ACC112 (cell line): Measurements from ENCODE around the gene GSTA2.
"Not testable (repeated sequence)": the region's sequence is repeated elsewhere in the genome, so short reads cannot be mapped to it uniquely, and the experiment has no call there.

ENCODE experiments used
- H2AFZ ChIP-seq: fragments of 200-600 bp; sonication (generic); one replicate; pipeline ENCODE4 v1.6.0; 2017; ENCODE audit warnings: antibody characterized with exemption, low read length; ENCODE audit not compliant: unreplicated experiment
- H3K27ac ChIP-seq: fragments of 200-600 bp; sonication (generic); 2 replicates; pipeline ENCODE4 v1.5.1; 2014; ENCODE audit warnings: low read depth, mild to moderate bottlenecking, antibody characterized with exemption, low read length, moderate library complexity
- H3K27me3 ChIP-seq: fragments of 200-600 bp; sonication (generic); 2 replicates; pipeline ENCODE4 v1.6.1; 2014; ENCODE audit warnings: mild to moderate bottlenecking, antibody characterized with exemption, low read length, moderate library complexity, mixed read lengths; ENCODE audit not compliant: insufficient read depth
- H3K36me3 ChIP-seq: fragments of 200-600 bp; sonication (generic); 2 replicates; pipeline ENCODE4 v1.6.1; 2016; ENCODE audit warnings: mild to moderate bottlenecking, antibody characterized with exemption, low read length, moderate library complexity, mixed read lengths; ENCODE audit not compliant: insufficient read depth
- H3K4me1 ChIP-seq: fragments of 200-600 bp; sonication (generic); one replicate; pipeline ENCODE4 v1.6.1; 2016; ENCODE audit warnings: low read length, mixed read lengths; ENCODE audit not compliant: insufficient read depth, unreplicated experiment, control insufficient read depth
- H3K4me3 ChIP-seq: fragments of 200-600 bp; sonication (generic); 2 replicates; pipeline ENCODE4 v1.5.1; 2014; ENCODE audit warnings: mild to moderate bottlenecking, low read depth, low read length
- H3K79me2 ChIP-seq: fragments of 200-600 bp; sonication (generic); one replicate; pipeline ENCODE4 v1.6.0; 2016; ENCODE audit warnings: low read length; ENCODE audit not compliant: control insufficient read depth, unreplicated experiment, insufficient read depth

Gene GSTA2

DNA sequence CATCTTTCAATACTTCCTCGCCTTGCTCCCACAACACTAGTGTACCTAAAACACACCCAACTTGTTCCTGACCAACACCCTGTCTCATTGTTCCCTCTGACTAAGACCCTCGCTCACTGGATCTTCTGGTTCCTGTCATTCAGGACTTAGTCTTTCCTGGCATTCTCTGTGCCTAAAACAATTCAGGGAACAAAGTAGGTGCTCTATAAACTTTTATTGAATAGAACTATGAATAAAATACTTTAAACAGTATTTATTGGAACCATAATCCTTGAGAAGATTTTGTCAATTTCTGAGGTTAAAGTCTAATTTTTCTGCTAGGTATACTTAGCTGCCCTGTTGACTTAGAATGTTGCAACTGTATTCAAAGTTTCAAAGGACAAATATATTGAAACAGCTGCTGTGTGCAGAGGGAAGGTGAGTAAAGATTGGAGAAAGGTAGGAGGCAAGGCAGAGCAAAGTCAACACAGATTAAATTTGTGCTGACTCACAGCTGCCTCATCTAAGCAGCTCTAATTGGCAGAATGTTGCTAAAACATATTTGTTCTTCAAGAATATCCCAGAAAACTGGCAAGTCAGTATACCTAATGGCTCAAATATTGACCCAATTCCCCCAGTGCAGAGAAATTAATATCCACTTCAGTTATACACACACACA lies 37.6 kb downstream of the GSTA2 start:
- Histone ChIP-seq H3K4me3 (no peak overlapping the region), H3K27me3 (no peaks in the 10 kb centered on the region), H3K36me3 (no peaks in the 10 kb centered on the region), H3K4me1 (peaks cover 20% of the 10 kb centered on the region), H3K79me2 (no peaks in the 10 kb centered on the region), H2AFZ (peak overlapping the region; percentile 28), H3K27ac (peak overlapping the region; percentile 35)

DNA sequence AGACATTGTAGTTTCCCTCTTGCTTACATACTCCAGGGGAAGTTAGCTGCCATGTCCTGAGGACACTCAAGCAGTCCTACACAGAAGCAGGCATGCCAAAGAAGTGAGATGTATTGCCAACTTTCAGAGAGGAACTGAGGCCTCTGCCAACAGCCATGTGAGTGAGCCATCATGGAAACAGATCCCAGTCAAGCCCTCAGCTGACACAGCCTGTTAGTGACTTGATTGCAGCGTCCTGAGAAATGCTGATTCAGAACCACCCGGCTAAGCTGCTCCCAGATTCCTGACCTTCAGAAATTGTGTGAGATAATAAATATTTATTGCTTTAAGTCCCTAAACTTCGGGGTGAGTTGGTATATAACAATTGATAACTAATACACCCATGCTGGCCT lies 38.1 kb downstream of the GSTA2 start:
- Histone ChIP-seq H3K79me2 (no peaks in the 10 kb centered on the region), H3K27me3 (no peaks in the 10 kb centered on the region), H3K4me1 (peaks cover 20% of the 10 kb centered on the region), H3K36me3 (no peaks in the 10 kb centered on the region), H3K27ac (peak overlapping the region; percentile 35), H3K4me3 (no peak overlapping the region), H2AFZ (peak overlapping the region; percentile 28)

GRCh38 chr6:52724406-52725121 lies 38.7 kb downstream of the GSTA2 start:
- H3K27ac ChIP-seq, result peak overlapping the region; percentile 35; the same call in 1 of the 2 replicates
- H3K36me3 ChIP-seq, result no peaks in the 10 kb centered on the region
- peak overlapping the region; percentile 28 for H2AFZ ChIP-seq
- peaks cover 20% of the 10 kb centered on the region for H3K4me1 ChIP-seq
- H3K4me3 ChIP-seq, result no peak overlapping the region
- H3K79me2 ChIP-seq, result no peaks in the 10 kb centered on the region
- no peaks in the 10 kb centered on the region for H3K27me3 ChIP-seq

- H2AFZ ChIP-seq, result no peak overlapping the region
- no peak overlapping the region for H3K4me3 ChIP-seq
- H3K36me3 ChIP-seq, result no peaks in the 10 kb centered on the region
- H3K27me3 ChIP-seq, result no peaks in the 10 kb centered on the region
- peaks cover 20% of the 10 kb centered on the region for H3K4me1 ChIP-seq
- H3K79me2 ChIP-seq, result no peaks in the 10 kb centered on the region
- peak overlapping the region; percentile 35; the same call in 1 of the 2 replicates for H3K27ac ChIP-seq
Measured at GRCh38 chr6:52724042-52724405, 39.3 kb downstream of the GSTA2 start.

DNA sequence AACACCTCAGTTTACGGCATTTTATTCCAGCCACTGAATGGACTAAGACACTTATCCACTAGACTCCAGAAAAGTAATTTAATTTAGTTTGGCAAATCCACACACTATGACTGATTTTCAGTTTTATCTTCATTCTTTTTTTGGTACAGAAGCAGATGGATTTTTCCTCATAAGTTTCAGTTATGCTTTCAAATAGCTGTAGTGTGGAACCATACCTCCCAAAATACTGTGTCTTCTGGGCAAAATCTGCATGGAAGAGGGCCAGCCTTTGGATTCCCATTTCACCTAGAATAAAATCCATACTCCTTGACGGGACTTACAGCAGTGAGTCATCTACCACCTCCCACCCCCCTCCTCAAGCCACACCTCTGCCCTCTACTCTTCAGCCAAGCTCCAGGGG lies 43.0 kb downstream of the GSTA2 start:
- Histone ChIP-seq H3K79me2 (no peaks in the 10 kb centered on the region), H3K27ac (no peak overlapping the region)

GRCh38 chr6:52718550-52718949 lies 44.7 kb downstream of the GSTA2 start:
- H3K4me1 ChIP-seq, result no peaks in the 10 kb centered on the region
- peaks cover 3% of the 10 kb centered on the region; the same call in 1 of the 2 replicates for H3K27me3 ChIP-seq
- H2AFZ ChIP-seq, result no peak overlapping the region
- no peaks in the 10 kb centered on the region for H3K79me2 ChIP-seq
- no peaks in the 10 kb centered on the region for H3K36me3 ChIP-seq
- H3K27ac ChIP-seq, result no peak overlapping the region
- no peak overlapping the region for H3K4me3 ChIP-seq

More for the DNA sequence above, 43.0 kb downstream of the GSTA2 start:
- Histone ChIP-seq H3K36me3 (no peaks in the 10 kb centered on the region), H3K4me1 (peaks cover 13% of the 10 kb centered on the region), H3K4me3 (no peak overlapping the region), H3K27me3 (peaks cover 3% of the 10 kb centered on the region; the same call in 1 of the 2 replicates), H2AFZ (no peak overlapping the region)

DNA sequence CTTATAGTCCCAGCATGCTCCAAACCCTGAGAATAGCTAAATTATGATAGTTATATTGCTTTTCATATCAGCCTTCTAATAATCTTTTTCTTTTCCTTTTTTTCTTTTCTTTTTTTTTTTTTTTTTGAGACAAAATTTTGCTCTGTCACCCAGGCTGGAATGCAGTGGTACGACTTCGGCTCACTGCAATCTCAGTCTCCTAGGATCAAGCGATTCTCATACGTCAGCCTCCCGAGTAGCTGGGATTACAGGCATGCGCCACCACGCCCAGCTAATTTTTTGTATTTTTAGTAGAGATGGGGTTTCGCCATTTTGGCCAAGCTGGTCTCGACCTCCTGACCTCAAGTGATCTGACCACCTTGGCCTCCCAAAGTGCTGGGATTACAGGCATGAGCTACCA lies 48.5 kb downstream of the GSTA2 start:
- not testable (repeated sequence) for H3K27ac ChIP-seq, H3K79me2 ChIP-seq, H2AFZ ChIP-seq, H3K4me1 ChIP-seq, H3K4me3 ChIP-seq, H3K36me3 ChIP-seq, H3K27me3 ChIP-seq

DNA sequence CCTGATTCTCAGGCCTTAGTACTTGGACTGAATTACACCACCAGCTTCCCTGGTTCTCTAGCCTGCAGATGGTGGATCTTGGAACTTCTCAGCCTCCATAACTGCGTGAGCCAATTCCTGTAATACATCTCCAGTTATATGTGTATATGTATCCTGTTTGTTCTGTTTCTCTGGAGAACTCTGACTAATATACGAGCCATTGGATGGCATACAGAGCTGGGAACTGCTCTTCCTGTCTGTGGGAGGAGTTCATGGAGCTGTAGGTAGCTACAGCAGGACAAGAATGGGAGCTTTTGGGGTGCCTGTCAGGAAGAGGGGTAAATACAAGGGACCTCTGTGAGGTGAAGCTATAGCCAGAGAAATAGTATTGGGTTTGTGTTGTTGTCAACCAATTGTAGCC lies 51.1 kb downstream of the GSTA2 start:
- Histone ChIP-seq H3K4me3 (no peak overlapping the region), H3K4me1 (no peaks in the 10 kb centered on the region), H3K27ac (no peak overlapping the region), H2AFZ (no peak overlapping the region), H3K27me3 (peaks cover 3% of the 10 kb centered on the region; the same call in 1 of the 2 replicates), H3K79me2 (no peaks in the 10 kb centered on the region), H3K36me3 (no peaks in the 10 kb centered on the region)

DNA sequence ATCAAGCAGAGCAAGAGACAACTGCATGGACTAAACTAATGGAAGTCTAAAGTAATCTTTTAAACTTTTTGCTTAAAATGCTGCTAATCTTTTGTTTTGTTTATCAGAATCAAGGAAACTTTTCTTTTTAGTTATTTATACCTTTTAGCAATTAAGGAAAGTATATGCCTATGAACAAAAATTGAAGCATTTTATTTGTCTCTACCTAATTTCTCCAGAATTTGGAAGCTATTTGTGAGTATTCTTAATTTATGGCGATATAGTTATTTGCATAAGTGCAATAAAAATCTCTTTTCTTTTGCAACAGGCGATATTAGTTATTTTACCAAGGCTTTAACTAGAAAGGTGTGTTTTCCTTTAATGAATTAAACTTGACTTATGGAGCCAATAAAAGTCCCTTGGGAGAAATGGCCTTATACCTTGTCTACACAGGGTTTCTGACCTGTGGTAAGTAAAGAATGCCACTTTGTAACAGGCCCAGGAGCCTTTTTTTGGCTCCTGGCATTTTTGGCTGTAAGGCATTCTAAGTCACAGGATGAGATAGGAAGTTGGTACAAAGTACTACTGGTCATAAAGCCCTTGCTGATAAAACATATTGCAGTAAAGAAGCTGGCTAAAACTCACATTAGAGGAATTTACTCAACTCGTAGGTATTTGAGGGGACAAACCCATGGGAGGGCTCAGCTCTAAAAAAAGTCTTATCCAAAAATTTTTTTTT lies 55.2 kb downstream of the GSTA2 start:
- Histone ChIP-seq H3K27ac (no peak overlapping the region), H3K4me1 (no peaks in the 10 kb centered on the region), H3K79me2 (no peaks in the 10 kb centered on the region), H3K27me3 (peaks cover 6% of the 10 kb centered on the region), H3K4me3 (no peak overlapping the region), H3K36me3 (no peaks in the 10 kb centered on the region), H2AFZ (no peak overlapping the region)

GRCh38 chr6:52706001-52706400 lies 57.3 kb downstream of the GSTA2 start:
- Histone ChIP-seq H3K79me2 (no peaks in the 10 kb centered on the region), H3K36me3 (no peaks in the 10 kb centered on the region), H3K27ac (no peak overlapping the region), H2AFZ (no peak overlapping the region), H3K4me1 (no peaks in the 10 kb centered on the region), H3K27me3 (peaks cover 18% of the 10 kb centered on the region), H3K4me3 (no peak overlapping the region)
